K562 (cell line): ENCODE measurements around the gene MED15. TPM values are rescaled to one million over a fixed set of nuclear protein-coding genes. Genes with fewer than 3 reads are reported as not detected.

Experiments used
- CC2D1A ChIP-seq: fragments of 450-650 bp; IDR thresholded peaks from 2 replicates; pipeline ENCODE4 v1.6.1; 2017; ENCODE audit warnings: mild to moderate bottlenecking
- HMG20B ChIP-seq: fragments of 250-450 bp; sonication (Bioruptor Pico); IDR thresholded peaks from 2 replicates; pipeline ENCODE4 v1.5.0; 2021; ENCODE audit warnings: mild to moderate bottlenecking
- IRF2 ChIP-seq: sonication (generic); formaldehyde crosslinking; IDR thresholded peaks from 2 replicates; pipeline ENCODE4 v1.8.1; 2022; ENCODE audit warnings: mild to moderate bottlenecking, missing genetic modification reagents
- NEUROD1 ChIP-seq: fragments of 150-350 bp; IDR thresholded peaks from 2 replicates; pipeline ENCODE4 v1.6.1; 2014; ENCODE audit warnings: borderline replicate concordance, low read length, low read depth; ENCODE audit not compliant: partially characterized antibody
- RBM25 ChIP-seq: fragments of 200-400 bp; formaldehyde crosslinking; IDR thresholded peaks from 2 replicates; pipeline ENCODE4 v1.6.1; 2018; ENCODE audit warnings: low read length, low read depth, moderate library complexity; ENCODE audit not compliant: severe bottlenecking
- RFX7 ChIP-seq: fragments of 250-450 bp; sonication (Bioruptor Pico); IDR thresholded peaks from 2 replicates; pipeline ENCODE4 v1.5.1; 2021; ENCODE audit warnings: mild to moderate bottlenecking
- SAFB2 ChIP-seq: fragments of 200-400 bp; formaldehyde crosslinking; IDR thresholded peaks from 2 replicates; pipeline ENCODE4 v1.6.1; 2018; ENCODE audit warnings: borderline replicate concordance, low read length, low read depth, moderate library complexity; ENCODE audit not compliant: severe bottlenecking
- SMARCC2 ChIP-seq: fragments of 450-650 bp; IDR thresholded peaks from 2 replicates; pipeline ENCODE4 v1.6.1; 2017; ENCODE audit warnings: antibody characterized with exemption, moderate library complexity, mild to moderate bottlenecking, low read depth
- TEAD1 ChIP-seq, 2 experiments: fragments of 450-650 bp in 1 of 2; sonication (generic) in 1 of 2; formaldehyde crosslinking; IDR thresholded peaks; 2 replicates each; pipeline versions ENCODE4 v1.4.0 to v1.8.0; 2020 to 2022; ENCODE audit warnings: mild to moderate bottlenecking in 2 of 2, missing genetic modification reagents in 1 of 2
- TEAD4 ChIP-seq, 2 experiments: sonication (generic) in 1 of 2; formaldehyde crosslinking in 1 of 2; IDR thresholded peaks; 2 replicates each; pipeline versions ENCODE4 v1.6.1 to v1.8.0; 2012 to 2022; ENCODE audit warnings: borderline replicate concordance in 1 of 2, inconsistent platforms in 1 of 2, low read length in 1 of 2, mild to moderate bottlenecking in 1 of 2, missing genetic modification reagents in 1 of 2
- ZFP1 ChIP-seq: fragments of 450-650 bp; formaldehyde crosslinking; IDR thresholded peaks from 2 replicates; pipeline ENCODE4 v1.4.0; 2020; ENCODE audit warnings: mild to moderate bottlenecking, mixed read lengths
- ZNF212 ChIP-seq: fragments of 450-650 bp; formaldehyde crosslinking; IDR thresholded peaks from 2 replicates; pipeline ENCODE4 v1.4.0; 2020; ENCODE audit warnings: mild to moderate bottlenecking
- ZNF239 ChIP-seq: fragments of 250-450 bp; sonication (Bioruptor Pico); IDR thresholded peaks from 2 replicates; pipeline ENCODE4 v1.4.0; 2020; ENCODE audit warnings: mild to moderate bottlenecking
- ZNF3 ChIP-seq: fragments of 250-450 bp; sonication (Bioruptor Pico); IDR thresholded peaks from 2 replicates; pipeline ENCODE4 v1.5.0; 2021; ENCODE audit warnings: mild to moderate bottlenecking, moderate library complexity
- polyA plus RNA-seq, 8 experiments: library from polyadenylated mRNA; depleted of rRNA in 4 of 8; stranded (reverse) in 5 of 8; unstranded in 3 of 8; fragments of >200 nt; fragmentation: Nextera tagmentation in 2 of 8; fragmentation: Illumina TruSeq in 1 of 8; extraction: Ambion mirVana in 2 of 8; extraction: Trizol in 1 of 8; gene quantifications; 2 replicates each; pipeline versions ENCODE4 v1.2.1 to v1.2.3, GENCODE V29; 2011 to 2014; ENCODE audit warnings: inconsistent platforms in 1 of 8, missing spikeins in 1 of 8
- total RNA-seq, 7 experiments: library from RNA; depleted of rRNA in 6 of 7; stranded (reverse); fragments of >200 nt in 6 of 7; fragmentation: Illumina TruSeq in 2 of 7; extraction: Trizol in 2 of 7; gene quantifications; 2 replicates each; pipeline versions ENCODE4 v1.2.1 to v1.2.3, GENCODE V29; 2011 to 2021; ENCODE audit warnings: low replicate concordance in 1 of 7
- TF ChIP-seq, protein P1 (sequence below), 2 experiments: fragments of 450-650 bp; conservative IDR thresholded peaks; 2 replicates each; pipeline ENCODE4 v1.6.1; 2017; ENCODE audit warnings: mild to moderate bottlenecking in 2 of 2, moderate library complexity in 2 of 2
- TF ChIP-seq, protein P2 (sequence below): sonication (generic); formaldehyde crosslinking; IDR thresholded peaks from 2 replicates; pipeline ENCODE4 v1.8.1; 2023; ENCODE audit warnings: mild to moderate bottlenecking, missing genetic modification reagents
- TF ChIP-seq, protein P3 (sequence below): sonication (generic); formaldehyde crosslinking; IDR thresholded peaks from 2 replicates; pipeline ENCODE4 v1.8.1; 2022; ENCODE audit warnings: missing genetic modification reagents
- TF ChIP-seq, protein P4 (sequence below): conservative IDR thresholded peaks from 2 replicates; pipeline ENCODE4 v1.6.1; 2011; ENCODE audit warnings: low read depth, mild to moderate bottlenecking, low read length; ENCODE audit not compliant: control insufficient read depth
- TF ChIP-seq, protein P5 (sequence below): sonication (generic); formaldehyde crosslinking; IDR thresholded peaks from 2 replicates; pipeline ENCODE4 v1.8.1; 2023; ENCODE audit warnings: mild to moderate bottlenecking, missing genetic modification reagents, moderate library complexity

MED15 gene
- total and polyA plus RNA-seq, 9 of the 15 experiments (the other 6 are each of a cell fraction or from before 2014, with no cell fraction given): 4.0 to 271 (median 60.1) TPM

DNA sequence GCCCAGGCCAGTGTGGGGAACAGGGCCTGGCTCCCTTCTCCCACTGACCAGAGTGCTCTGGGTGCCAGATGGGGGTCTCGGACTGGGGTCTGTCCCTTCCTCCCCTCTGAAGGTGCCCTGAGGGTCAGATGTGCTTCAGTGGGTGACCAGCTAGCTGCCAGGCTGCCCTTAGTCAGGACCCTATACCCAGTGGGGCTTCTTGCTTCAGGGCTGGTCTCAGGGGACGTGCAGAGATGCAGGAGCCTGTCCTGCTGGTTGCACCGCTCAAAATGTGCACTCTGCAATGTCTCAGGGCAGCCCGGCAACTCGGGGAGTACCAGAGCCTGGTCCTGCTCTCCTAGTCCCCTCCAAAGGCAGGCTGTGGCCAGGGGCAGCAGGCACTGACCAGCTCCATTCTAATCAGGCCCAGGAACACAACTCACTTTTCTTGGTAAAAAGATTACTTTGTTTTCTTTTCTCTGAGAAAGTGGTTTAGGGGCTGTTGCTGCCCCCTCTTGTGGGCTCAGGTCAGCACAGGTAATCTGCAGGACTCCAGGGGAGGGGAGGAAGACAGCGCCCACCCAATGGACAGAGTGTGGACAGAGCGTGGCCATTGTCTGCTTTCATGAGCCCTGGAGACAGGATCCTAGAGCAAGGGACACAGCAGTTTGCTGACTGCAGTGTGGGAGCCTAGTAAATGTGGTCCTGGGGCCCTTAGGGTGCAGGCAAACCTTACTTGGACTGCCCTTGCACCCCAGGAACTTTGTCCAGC is 80.9 kb downstream of the MED15 start (continued):
- no peak for TF ChIP-seq ZFP1 (CRISPR knock-in tag)
- peak in 1 of 2 experiments; percentile 18; a peak in 1 of 4 replicates for TF ChIP-seq TEAD1 (CRISPR knock-in tag; IDR thresholded peaks at IDR 0.05)
- TF ChIP-seq, protein P1, sequence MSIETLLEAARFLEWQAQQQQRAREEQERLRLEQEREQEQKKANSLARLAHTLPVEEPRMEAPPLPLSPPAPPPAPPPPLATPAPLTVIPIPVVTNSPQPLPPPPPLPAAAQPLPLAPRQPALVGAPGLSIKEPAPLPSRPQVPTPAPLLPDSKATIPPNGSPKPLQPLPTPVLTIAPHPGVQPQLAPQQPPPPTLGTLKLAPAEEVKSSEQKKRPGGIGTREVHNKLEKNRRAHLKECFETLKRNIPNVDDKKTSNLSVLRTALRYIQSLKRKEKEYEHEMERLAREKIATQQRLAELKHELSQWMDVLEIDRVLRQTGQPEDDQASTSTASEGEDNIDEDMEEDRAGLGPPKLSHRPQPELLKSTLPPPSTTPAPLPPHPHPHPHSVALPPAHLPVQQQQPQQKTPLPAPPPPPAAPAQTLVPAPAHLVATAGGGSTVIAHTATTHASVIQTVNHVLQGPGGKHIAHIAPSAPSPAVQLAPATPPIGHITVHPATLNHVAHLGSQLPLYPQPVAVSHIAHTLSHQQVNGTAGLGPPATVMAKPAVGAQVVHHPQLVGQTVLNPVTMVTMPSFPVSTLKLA (conservative IDR thresholded peaks at IDR 0.05): no peak
- TF ChIP-seq NEUROD1: no peak
- TF ChIP-seq, protein P2, sequence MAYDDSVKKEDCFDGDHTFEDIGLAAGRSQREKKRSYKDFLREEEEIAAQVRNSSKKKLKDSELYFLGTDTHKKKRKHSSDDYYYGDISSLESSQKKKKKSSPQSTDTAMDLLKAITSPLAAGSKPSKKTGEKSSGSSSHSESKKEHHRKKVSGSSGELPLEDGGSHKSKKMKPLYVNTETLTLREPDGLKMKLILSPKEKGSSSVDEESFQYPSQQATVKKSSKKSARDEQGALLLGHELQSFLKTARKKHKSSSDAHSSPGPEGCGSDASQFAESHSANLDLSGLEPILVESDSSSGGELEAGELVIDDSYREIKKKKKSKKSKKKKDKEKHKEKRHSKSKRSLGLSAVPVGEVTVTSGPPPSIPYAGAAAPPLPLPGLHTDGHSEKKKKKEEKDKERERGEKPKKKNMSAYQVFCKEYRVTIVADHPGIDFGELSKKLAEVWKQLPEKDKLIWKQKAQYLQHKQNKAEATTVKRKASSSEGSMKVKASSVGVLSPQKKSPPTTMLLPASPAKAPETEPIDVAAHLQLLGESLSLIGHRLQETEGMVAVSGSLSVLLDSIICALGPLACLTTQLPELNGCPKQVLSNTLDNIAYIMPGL (CRISPR knock-in tag): no peak
- 0 out of 2 replicates have a peak, but pooled peaks have one; percentile 80 for TF ChIP-seq HMG20B (CRISPR knock-in tag)
- TF ChIP-seq, protein P3, sequence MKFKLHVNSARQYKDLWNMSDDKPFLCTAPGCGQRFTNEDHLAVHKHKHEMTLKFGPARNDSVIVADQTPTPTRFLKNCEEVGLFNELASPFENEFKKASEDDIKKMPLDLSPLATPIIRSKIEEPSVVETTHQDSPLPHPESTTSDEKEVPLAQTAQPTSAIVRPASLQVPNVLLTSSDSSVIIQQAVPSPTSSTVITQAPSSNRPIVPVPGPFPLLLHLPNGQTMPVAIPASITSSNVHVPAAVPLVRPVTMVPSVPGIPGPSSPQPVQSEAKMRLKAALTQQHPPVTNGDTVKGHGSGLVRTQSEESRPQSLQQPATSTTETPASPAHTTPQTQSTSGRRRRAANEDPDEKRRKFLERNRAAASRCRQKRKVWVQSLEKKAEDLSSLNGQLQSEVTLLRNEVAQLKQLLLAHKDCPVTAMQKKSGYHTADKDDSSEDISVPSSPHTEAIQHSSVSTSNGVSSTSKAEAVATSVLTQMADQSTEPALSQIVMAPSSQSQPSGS (CRISPR knock-in tag): no peak
- TF ChIP-seq IRF2 (CRISPR knock-in tag): 0 out of 2 replicates have a peak, but pooled peaks have one; percentile 30
- no peak for TF ChIP-seq ZNF239 (CRISPR knock-in tag)
- no peak for TF ChIP-seq RFX7 (CRISPR knock-in tag)
- no peak for TF ChIP-seq ZNF3 (CRISPR knock-in tag)
- no peak for TF ChIP-seq CC2D1A
- no peak for TF ChIP-seq RBM25
- TF ChIP-seq, protein P4, sequence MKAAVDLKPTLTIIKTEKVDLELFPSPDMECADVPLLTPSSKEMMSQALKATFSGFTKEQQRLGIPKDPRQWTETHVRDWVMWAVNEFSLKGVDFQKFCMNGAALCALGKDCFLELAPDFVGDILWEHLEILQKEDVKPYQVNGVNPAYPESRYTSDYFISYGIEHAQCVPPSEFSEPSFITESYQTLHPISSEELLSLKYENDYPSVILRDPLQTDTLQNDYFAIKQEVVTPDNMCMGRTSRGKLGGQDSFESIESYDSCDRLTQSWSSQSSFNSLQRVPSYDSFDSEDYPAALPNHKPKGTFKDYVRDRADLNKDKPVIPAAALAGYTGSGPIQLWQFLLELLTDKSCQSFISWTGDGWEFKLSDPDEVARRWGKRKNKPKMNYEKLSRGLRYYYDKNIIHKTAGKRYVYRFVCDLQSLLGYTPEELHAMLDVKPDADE: no peak
- peak; percentile 5; the same call in 1 of the 2 replicates for TF ChIP-seq TEAD4 (IDR thresholded peaks at IDR 0.05; ENCODE audit: low read length)
- TF ChIP-seq TEAD4 (CRISPR knock-in tag; IDR thresholded peaks at IDR 0.05; ENCODE audit: borderline replicate concordance): no peak
- no peak for TF ChIP-seq SAFB2
- TF ChIP-seq ZNF212 (CRISPR knock-in tag): no peak
- TF ChIP-seq, protein P5, sequence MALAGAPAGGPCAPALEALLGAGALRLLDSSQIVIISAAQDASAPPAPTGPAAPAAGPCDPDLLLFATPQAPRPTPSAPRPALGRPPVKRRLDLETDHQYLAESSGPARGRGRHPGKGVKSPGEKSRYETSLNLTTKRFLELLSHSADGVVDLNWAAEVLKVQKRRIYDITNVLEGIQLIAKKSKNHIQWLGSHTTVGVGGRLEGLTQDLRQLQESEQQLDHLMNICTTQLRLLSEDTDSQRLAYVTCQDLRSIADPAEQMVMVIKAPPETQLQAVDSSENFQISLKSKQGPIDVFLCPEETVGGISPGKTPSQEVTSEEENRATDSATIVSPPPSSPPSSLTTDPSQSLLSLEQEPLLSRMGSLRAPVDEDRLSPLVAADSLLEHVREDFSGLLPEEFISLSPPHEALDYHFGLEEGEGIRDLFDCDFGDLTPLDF (CRISPR knock-in tag): no peak
- TF ChIP-seq SMARCC2: no peak
